NCI-H345 treated with DMSO at 0.1 percent for 48 hours (cell line): ENCODE data around the gene PRAC1.

Source experiments
- DNase-seq: peaks from one replicate; lab custom pipeline; 2025; ENCODE audit not compliant: unreplicated experiment; lab: John Stamatoyannopoulos, UW

PRAC1 gene

GRCh38 chr17:48747445-48748363, 25.4 kb upstream of the PRAC1 start:
- DNase-seq = no peak

GRCh38 chr17:48746916-48747444, 24.7 kb upstream of the PRAC1 start:
- DNase-seq = no peak

GRCh38 chr17:48745381-48746275, 23.3 kb upstream of the PRAC1 start:
- DNase-seq = no peak

- DNase-seq = no peak
Measured at GRCh38 chr17:48740537-48740936, 18.2 kb upstream of the PRAC1 start.

- DNase-seq = no peak
Measured at GRCh38 chr17:48738803-48739526, 16.6 kb upstream of the PRAC1 start.

- no peak for DNase-seq
Measured at GRCh38 chr17:48738424-48738802, 16.1 kb upstream of the PRAC1 start.

- no peak for DNase-seq
Measured at GRCh38 chr17:48737330-48738043, 15.2 kb upstream of the PRAC1 start.

- DNase-seq = no peak
Measured at GRCh38 chr17:48735062-48735351, 12.7 kb upstream of the PRAC1 start.

- no peak for DNase-seq
Measured at GRCh38 chr17:48734333-48735061, 12.2 kb upstream of the PRAC1 start.

- no peak for DNase-seq
Measured at GRCh38 chr17:48733632-48734328, 11.5 kb upstream of the PRAC1 start.

- no peak for DNase-seq
Measured at GRCh38 chr17:48732688-48733629, 10.6 kb upstream of the PRAC1 start.

- no peak for DNase-seq
Measured at GRCh38 chr17:48731355-48731754, 9.0 kb upstream of the PRAC1 start.

GRCh38 chr17:48730240-48730550, 7.9 kb upstream of the PRAC1 start:
- DNase-seq = no peak

- DNase-seq = no peak
Measured at GRCh38 chr17:48729335-48730239, 7.3 kb upstream of the PRAC1 start.

- DNase-seq = peak; percentile 35
Measured at GRCh38 chr17:48728232-48729231, 6.2 kb upstream of the PRAC1 start, which contains the start of gene HOXB13. HOXB13 (minus strand) TSS chr17:48728750; CDS start chr17:48728593, 157 bp downstream.
